22Rv1 (cell line): Measurements from ENCODE around the gene PLRG1.

Experiments
- H3K27ac ChIP-seq: fragments of 450-650 bp; 2 replicates; pipeline ENCODE4 v1.5.1; 2017
- CTCF ChIP-seq: fragments of 450-650 bp; IDR thresholded peaks from 2 replicates; pipeline ENCODE4 v1.5.1; 2017; ENCODE audit warnings: mild to moderate bottlenecking
- ZFX ChIP-seq: fragments of 450-650 bp; IDR thresholded peaks from 2 replicates; pipeline ENCODE4 v1.6.1; 2017; ENCODE audit warnings: antibody characterized with exemption, borderline replicate concordance

Gene PLRG1

GRCh38 chr4:154502111-154502510 is 48.1 kb downstream of the PLRG1 start:
- TF ChIP-seq CTCF (no peak), ZFX (no peak)
- H3K27ac ChIP-seq: no peak overlapping the region

- H3K27ac ChIP-seq: no peak overlapping the region
- TF ChIP-seq ZFX: no peak
- TF ChIP-seq CTCF: no peak
Measured at GRCh38 chr4:154497889-154498288, 52.3 kb downstream of the PLRG1 start.

DNA sequence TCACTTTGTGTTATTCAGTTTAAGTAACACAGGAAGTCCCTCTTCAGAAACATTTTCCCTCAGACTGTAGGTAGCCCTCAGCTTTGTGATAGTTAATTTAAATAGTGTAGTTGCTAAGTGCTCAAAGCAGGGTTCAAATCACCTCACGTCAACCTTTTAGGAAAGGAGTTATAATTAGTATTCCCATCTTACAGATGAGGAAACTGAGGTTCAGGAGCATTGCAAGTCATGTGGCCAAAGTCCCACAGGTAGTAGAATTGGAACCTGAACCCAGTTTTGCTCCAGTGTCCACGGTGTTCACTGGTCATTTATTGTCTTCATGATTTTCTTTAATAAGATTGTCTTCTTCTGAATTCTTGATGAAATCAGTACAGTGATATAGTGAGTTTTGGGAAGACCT is 54.3 kb downstream of the PLRG1 start:
- TF ChIP-seq CTCF (no peak), ZFX (no peak)
- no peak overlapping the region for H3K27ac ChIP-seq

DNA sequence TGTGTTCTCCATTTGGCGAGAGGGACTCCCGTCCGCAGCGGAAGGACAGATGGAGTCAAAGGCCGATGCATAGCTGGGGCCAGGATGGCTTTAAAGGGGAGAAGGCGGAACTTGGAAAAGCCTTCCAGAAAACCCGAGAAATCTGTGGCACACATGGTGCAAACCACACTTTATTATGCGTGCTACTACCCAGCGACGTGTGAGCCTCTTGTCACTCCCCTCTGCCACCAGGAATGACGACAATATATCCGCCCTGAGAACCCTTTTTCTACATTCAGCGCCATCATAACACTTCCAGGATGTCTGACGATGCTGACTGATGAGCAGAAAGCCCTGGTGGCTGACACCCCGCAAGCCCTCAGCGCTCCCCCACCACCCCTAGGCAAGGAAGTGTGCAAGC is 57.9 kb downstream of the PLRG1 start:
- TF ChIP-seq CTCF (no peak), ZFX (no peak)
- no peak overlapping the region for H3K27ac ChIP-seq

GRCh38 chr4:154491341-154492271 is 58.6 kb downstream of the PLRG1 start, which contains the start of gene DCHS2:
Gene DCHS2, minus strand, starts transcription at chr4:154491799. Its CDS starts 444 bp downstream, at chr4:154491355.
- TF ChIP-seq ZFX (no peak), CTCF (0 out of 2 replicates have a peak, but pooled peaks have one; percentile 10)
- H3K27ac ChIP-seq: peak within 1 kb of the TSS; percentile 35; the same call in 1 of the 2 replicates

DNA sequence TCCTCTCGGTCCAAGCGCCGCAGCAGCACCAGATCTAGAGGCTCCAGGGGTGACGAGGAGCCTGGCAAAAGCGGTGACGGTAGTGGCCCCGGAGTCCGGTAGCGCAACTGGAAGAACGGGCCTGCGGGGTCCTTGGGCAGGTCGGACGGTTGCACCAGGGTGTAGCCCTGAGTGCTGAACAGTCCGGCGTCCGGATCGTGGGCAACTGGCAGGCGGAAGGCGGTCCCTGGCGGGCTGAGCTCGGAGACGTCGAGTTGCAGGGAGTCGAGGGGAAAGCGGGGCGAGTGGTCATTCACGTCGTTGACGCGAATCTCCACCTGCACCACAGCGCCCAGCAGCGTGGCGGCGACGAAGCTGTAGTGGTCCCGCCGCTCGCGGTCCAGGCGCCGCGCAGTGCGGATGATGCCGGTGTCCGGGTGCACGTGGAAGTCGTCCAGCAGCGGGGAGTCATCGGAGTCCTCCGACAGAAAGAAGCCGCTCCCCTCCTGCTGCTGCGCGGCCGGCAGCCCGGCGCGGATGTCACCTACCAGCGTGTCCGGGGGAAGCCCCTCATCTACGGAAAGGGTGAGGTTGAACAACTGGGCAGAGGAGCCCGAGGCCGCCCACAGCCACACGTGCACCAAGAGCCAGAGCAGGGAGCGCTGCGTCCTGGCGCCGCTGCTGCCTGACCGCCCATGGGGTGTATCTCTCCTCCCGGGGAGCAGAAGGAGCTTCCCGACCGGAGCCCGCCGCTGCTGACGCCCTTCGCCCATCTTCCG is 59.4 kb downstream of the PLRG1 start:
- no peak for TF ChIP-seq ZFX
- no peak for TF ChIP-seq CTCF
- 0 out of 2 replicates have a peak overlapping the region, but pooled peaks have one; percentile 35 for H3K27ac ChIP-seq

GRCh38 chr4:154490234-154490582 is 60.0 kb downstream of the PLRG1 start:
- H3K27ac ChIP-seq: no peak overlapping the region
- no peak for TF ChIP-seq CTCF
- TF ChIP-seq ZFX: no peak
